H1 (cell line): ENCODE results near the gene ANKRD11. TPM values are rescaled to one million over a fixed set of nuclear protein-coding genes. Genes with fewer than 3 reads are reported as not detected.

Experiments
- CTCF ChIA-PET: fragments of 300-600 bp; sonication (Branson Sonifier 250); formaldehyde crosslinking; loops from one replicate; lab custom pipeline; 2021; ENCODE audit not compliant: partially characterized antibody; lab: Charles Lee
- POLR2A ChIA-PET: fragments of 300-600 bp; sonication (Branson Sonifier 250); formaldehyde crosslinking; loops from one replicate; lab custom pipeline; 2021; ENCODE audit warnings: inconsistent platforms; ENCODE audit not compliant: partially characterized antibody; lab: Charles Lee
- DNase-seq, 2 experiments: peaks; one replicate each; pipeline versions ENCODE4 v3.0.0 to v3.0.0-alpha.2; 2010 to 2022; ENCODE audit warnings: low spot score in 2 of 2, low read depth in 1 of 2, mixed read lengths in 1 of 2
- FAIRE-seq: peaks from 2 replicates; lab custom pipeline; 2011; peaks lifted over from hg19 to GRCh38; lab: Jason Lieb, UNC
- H2AFZ ChIP-seq: 2 replicates; pipeline ENCODE4 v1.8.1; 2012; ENCODE audit warnings: low read length, inconsistent platforms
- H2AK5ac ChIP-seq: 2 replicates; pipeline ENCODE4 v1.6.1; 2013; ENCODE audit warnings: low read depth, low read length
- H2BK120ac ChIP-seq: replicated peaks from 2 replicates; pipeline ENCODE3; 2013; ENCODE audit warnings: low read depth, low read length, inconsistent platforms
- H2BK12ac ChIP-seq: 2 replicates; pipeline ENCODE4 v1.6.1; 2013; ENCODE audit warnings: low read depth, low read length
- H2BK15ac ChIP-seq: 2 replicates; pipeline ENCODE4 v1.6.1; 2013; ENCODE audit warnings: low read length
- H2BK20ac ChIP-seq: 2 replicates; pipeline ENCODE4 v1.6.1; 2013; ENCODE audit warnings: low read length
- H2BK5ac ChIP-seq: 2 replicates; pipeline ENCODE4 v1.6.1; 2013; ENCODE audit warnings: low read depth, low read length
- H3K14ac ChIP-seq: 2 replicates; pipeline ENCODE4 v1.6.1; 2013; ENCODE audit warnings: inconsistent platforms; ENCODE audit not compliant: insufficient read length
- H3K18ac ChIP-seq: 2 replicates; pipeline ENCODE4 v1.6.1; 2013; ENCODE audit warnings: low read length; ENCODE audit errors: extremely low read depth
- H3K23ac ChIP-seq: 2 replicates; pipeline ENCODE4 v1.6.1; 2013; ENCODE audit warnings: inconsistent platforms; ENCODE audit not compliant: insufficient read length
- H3K23me2 ChIP-seq: 2 replicates; pipeline ENCODE4 v1.6.1; 2013; ENCODE audit warnings: low read depth, low read length
- H3K27ac ChIP-seq: 2 replicates; pipeline ENCODE4 v1.6.1; 2011; ENCODE audit warnings: low read depth, low read length, inconsistent platforms
- H3K27me3 ChIP-seq, 4 experiments: replicated peaks in 1 of 4; 1 replicate in 1 of 4; 2 replicates in 3 of 4; pipeline versions ENCODE4 v1.6.1 to v1.8.1; 2011 to 2013; ENCODE audit warnings: low read length in 3 of 4, mild to moderate bottlenecking in 3 of 4, inconsistent platforms in 2 of 4, mixed read lengths in 2 of 4, moderate library complexity in 1 of 4; ENCODE audit not compliant: control insufficient read depth in 3 of 4, insufficient read depth in 3 of 4; ENCODE audit errors: extremely low read depth in 1 of 4
- H3K36me3 ChIP-seq, 4 experiments: 2 replicates each; pipeline versions ENCODE4 v1.6.1 to v1.8.1; 2011 to 2013; ENCODE audit warnings: mild to moderate bottlenecking in 4 of 4, low read length in 3 of 4, moderate library complexity in 2 of 4, control low read depth in 1 of 4, inconsistent platforms in 1 of 4; ENCODE audit not compliant: insufficient read depth in 4 of 4, control insufficient read depth in 2 of 4
- H3K4ac ChIP-seq: replicated peaks from 2 replicates; pipeline ENCODE3; 2013; ENCODE audit warnings: low read length, low read depth, mixed read lengths, inconsistent platforms; ENCODE audit not compliant: insufficient read length
- H3K4me1 ChIP-seq, 4 experiments: replicated peaks in 1 of 4; 1 replicate in 1 of 4; 2 replicates in 3 of 4; pipeline versions ENCODE4 v1.6.1 to v1.8.1; 2011 to 2013; ENCODE audit warnings: low read length in 3 of 4, inconsistent platforms in 2 of 4, mixed read lengths in 1 of 4; ENCODE audit not compliant: insufficient read depth in 4 of 4, control insufficient read depth in 3 of 4
- H3K4me2 ChIP-seq, 2 experiments: 2 replicates each; pipeline versions ENCODE4 v1.6.1 to v1.8.1; 2011 to 2013; ENCODE audit warnings: low read depth in 2 of 2, low read length in 2 of 2, control low read depth in 1 of 2, inconsistent platforms in 1 of 2, mild to moderate bottlenecking in 1 of 2; ENCODE audit not compliant: insufficient read depth in 1 of 2
- H3K4me3 ChIP-seq, 4 experiments: fragments of 200-600, 300-600 bp in 1 of 4; sonication (generic), shearing (Covaris generic), sonication (Bioruptor Twin) in 1 of 4; 2 replicates each; pipeline versions ENCODE4 v1.5.1 to v1.8.1; 2011 to 2016; ENCODE audit warnings: low read length in 4 of 4, low read depth in 3 of 4, control low read depth in 2 of 4, inconsistent platforms in 2 of 4, mild to moderate bottlenecking in 2 of 4, mixed read lengths in 1 of 4, moderate library complexity in 1 of 4; ENCODE audit not compliant: insufficient read depth in 2 of 4; ENCODE audit errors: extremely low read depth in 1 of 4
- H3K56ac ChIP-seq: replicated peaks from 2 replicates; pipeline ENCODE3; 2013; ENCODE audit warnings: low read depth, mild to moderate bottlenecking, mixed read lengths, low read length, inconsistent platforms; ENCODE audit not compliant: insufficient read length
- H3K79me1 ChIP-seq: 2 replicates; pipeline ENCODE4 v1.6.1; 2013; ENCODE audit warnings: low read depth, low read length, control low read depth
- H3K79me2 ChIP-seq, 2 experiments: 2 replicates each; pipeline versions ENCODE4 v1.6.1 to v1.8.1; 2012 to 2013; ENCODE audit warnings: low read length in 2 of 2, mild to moderate bottlenecking in 2 of 2, inconsistent platforms in 1 of 2; ENCODE audit not compliant: insufficient read depth in 2 of 2, control insufficient read depth in 1 of 2
- H3K9ac ChIP-seq, 4 experiments: replicated peaks in 1 of 4; 1 replicate in 1 of 4; 2 replicates in 3 of 4; pipeline versions ENCODE4 v1.6.1 to v1.8.1; 2011 to 2013; ENCODE audit warnings: low read depth in 3 of 4, low read length in 3 of 4, control low read depth in 2 of 4, mild to moderate bottlenecking in 2 of 4, moderate library complexity in 2 of 4, inconsistent platforms in 1 of 4; ENCODE audit errors: extremely low read depth in 1 of 4
- H3K9me3 ChIP-seq, 2 experiments: 2 replicates each; pipeline versions ENCODE4 v1.6.1 to v1.8.1; 2012 to 2013; ENCODE audit warnings: mild to moderate bottlenecking in 2 of 2, moderate library complexity in 2 of 2, control low read depth in 1 of 2, inconsistent platforms in 1 of 2, low read depth in 1 of 2, low read length in 1 of 2, mixed read lengths in 1 of 2; ENCODE audit not compliant: insufficient read depth in 2 of 2
- H4K20me1 ChIP-seq, 2 experiments: replicated peaks in 1 of 2; 2 replicates each; pipeline versions ENCODE3 to v1.8.1; 2011 to 2013; ENCODE audit warnings: inconsistent platforms in 2 of 2, low read length in 2 of 2, mild to moderate bottlenecking in 1 of 2; ENCODE audit not compliant: insufficient read depth in 2 of 2, control insufficient read depth in 1 of 2
- H4K5ac ChIP-seq: 2 replicates; pipeline ENCODE4 v1.6.1; 2013; ENCODE audit warnings: low read length, low read depth, mixed read lengths, inconsistent platforms; ENCODE audit not compliant: insufficient read length
- H4K8ac ChIP-seq: 2 replicates; pipeline ENCODE4 v1.8.0; 2013; ENCODE audit warnings: mild to moderate bottlenecking, moderate library complexity, low read length, inconsistent platforms; ENCODE audit not compliant: insufficient read depth; ENCODE audit errors: extremely low read depth
- H4K91ac ChIP-seq: replicated peaks from 2 replicates; pipeline ENCODE3; 2013; ENCODE audit warnings: low read length, mixed read lengths, inconsistent platforms; ENCODE audit not compliant: insufficient read length
- RAD21 ChIP-seq, 2 experiments: IDR thresholded peaks in 1 of 2; conservative IDR thresholded peaks in 1 of 2; 2 replicates each; pipeline ENCODE4 v1.6.1; 2011; ENCODE audit warnings: low read depth in 2 of 2, low read length in 2 of 2, improper control_type of control experiment in 1 of 2, inconsistent platforms in 1 of 2, mild to moderate bottlenecking in 1 of 2, moderate library complexity in 1 of 2
- TCF12 ChIP-seq: IDR thresholded peaks from 2 replicates; pipeline ENCODE4 v1.6.1; 2011; ENCODE audit warnings: low read depth, mild to moderate bottlenecking, low read length
- WGBS, 2 experiments: shearing (Covaris generic) in 1 of 2; methylation state at CpG; one replicate each; pipeline versions ENCODE4 v1.1.6 to v1.1.7; 2013 to 2015; ENCODE audit warnings: low lambda C conversion rate in 2 of 2, mixed read lengths in 2 of 2, inconsistent platforms in 1 of 2, low coverage in 1 of 2, missing lambda C conversion rate in 1 of 2; ENCODE audit not compliant: insufficient replicate concordance in 2 of 2, insufficient coverage in 1 of 2, insufficient read length in 1 of 2; ENCODE audit errors: extremely low coverage in 1 of 2, missing lambda C conversion rate in 1 of 2; 5-methylcytosine and 5-hydroxymethylcytosine counted together
- polyA plus RNA-seq, 7 experiments: library from polyadenylated mRNA; depleted of rRNA in 3 of 7; stranded (reverse) in 5 of 7; unstranded in 2 of 7; fragments of >200 nt in 5 of 7; fragments of 200-250 nt in 2 of 7; gene quantifications; 1 replicate in 5 of 7; 2 replicates in 1 of 7; 4 replicates in 1 of 7; pipeline versions ENCODE4 v1.2.1 to v1.2.3, GENCODE V29; 2011 to 2013; ENCODE audit warnings: missing spikeins in 2 of 7, mixed read lengths in 2 of 7
- total RNA-seq: library from RNA; stranded (reverse); fragmentation: NEBNext Ultra II Directional; extraction: Animal tissue kit (Norgen Biotek cat#: 25700); gene quantifications from 2 replicates; pipeline ENCODE4 v1.2.1, GENCODE V29; 2021

ANKRD11 gene
- total and polyA plus RNA-seq, 2 of the 8 experiments (the other 6 are each of a cell fraction or from before 2014, with no cell fraction given) = 46.5 to 142 TPM

DNA sequence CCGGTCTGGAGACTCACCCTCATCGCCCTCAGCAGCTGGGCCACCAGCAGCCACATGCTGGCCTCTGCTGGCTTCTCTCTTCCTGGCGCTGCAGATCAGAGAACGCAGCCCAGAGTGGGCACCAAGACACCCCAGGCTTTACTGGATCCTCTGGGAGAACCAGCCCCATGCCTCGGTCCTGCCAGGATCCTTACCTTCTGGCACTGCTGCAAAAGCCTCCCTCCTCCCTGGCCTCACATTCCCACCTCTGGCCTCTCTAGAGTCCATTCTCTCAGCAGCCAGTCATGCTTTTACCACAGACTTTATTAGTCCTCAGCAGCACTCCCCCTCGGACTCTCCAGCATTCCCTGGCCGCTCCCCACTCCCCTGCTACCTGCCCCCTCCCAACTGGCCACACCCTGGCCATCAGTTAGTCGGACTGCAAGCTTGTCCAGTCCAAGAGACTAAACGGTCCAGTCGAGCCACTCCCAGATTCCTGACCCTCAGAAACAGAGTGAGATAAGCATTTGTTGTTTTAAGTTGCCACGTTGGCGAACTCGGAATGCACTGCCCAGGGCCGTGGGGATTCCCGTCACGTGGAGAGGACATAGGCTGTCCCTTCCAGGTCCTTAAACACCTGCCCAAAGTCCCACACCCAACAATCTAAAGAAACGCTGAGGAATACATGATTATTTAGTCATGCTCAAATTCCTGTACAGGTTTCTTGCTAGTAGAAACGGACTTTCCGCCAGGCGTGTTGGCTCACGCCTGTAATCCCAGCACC, 11.9 kb upstream of the ANKRD11 start:
- Histone ChIP-seq H2BK15ac (no peak overlapping the region), H3K23me2 (no peaks in the 10 kb centered on the region), H3K36me3 (no peaks in the 10 kb centered on the region), H3K14ac (no peak overlapping the region), H2BK12ac (no peak overlapping the region), H2BK120ac (no peak overlapping the region), H3K18ac (no peak overlapping the region), H3K4ac (no peak overlapping the region), H3K79me2 (no peaks in the 10 kb centered on the region), H3K27ac (no peak overlapping the region), H3K27me3 (peaks cover 0 to 4% (median 2%) of the 10 kb centered on the region in 4 experiments; a peak in 3 of 7 replicates), H3K79me1 (no peaks in the 10 kb centered on the region), H2AK5ac (no peak overlapping the region), H4K20me1 (peaks cover 1 to 3% of the 10 kb centered on the region in 2 experiments), H4K5ac (no peak overlapping the region), H3K4me1 (peaks cover 0 to 4% (median 0%) of the 10 kb centered on the region in 4 experiments; a peak in 3 of 7 replicates), H2AFZ (no peak overlapping the region), H3K4me2 (no peak overlapping the region), H3K23ac (no peak overlapping the region), H2BK5ac (no peak overlapping the region), H4K91ac (no peak overlapping the region), H3K56ac (no peak overlapping the region), H3K4me3 (no peak overlapping the region), H3K9me3 (no peaks in the 10 kb centered on the region), H3K9ac (no peak overlapping the region), H2BK20ac (no peak overlapping the region), H4K8ac (no peak overlapping the region)
- TF ChIP-seq RAD21 (IDR thresholded peaks at IDR 0.05 in 1 of 2, conservative IDR thresholded peaks at IDR 0.05 in 1 of 2; ENCODE audit: low read depth in 2 of 2, low read length in 2 of 2) = peak in 1 of 2 experiments; percentile 20; a peak in 1 of 4 replicates
- TF ChIP-seq TCF12 = no peak
- ChIA-PET POLR2A (interaction anchor here (1.2 to 1.3 kb wide), 2 partner anchors 11 to 13 kb away, joined by 3 to 5 read pairs; no protein-coding TSS in a partner anchor), CTCF (interaction anchor here (1.6 kb wide), 1 partner anchor 55 kb away, joined by 3 read pairs; no protein-coding TSS in a partner anchor)
- 92% methylated on average over 21 of the region's 21 CpGs; no CpG with 5 or more reads in 1 of the 2 experiments for WGBS, 2 experiments
- DNase-seq = no peak
- FAIRE-seq = no peak
